Measurements from ENCODE around the gene NFKBIE. TPM values are rescaled to one million over a fixed set of nuclear protein-coding genes. Genes with fewer than 3 reads are reported as not detected.

Gene NFKBIE
- total RNA-seq, 1 donor from 2014 or later = 29.0 TPM

- DNase-seq (ENCODE audit: low spot score) = no peak
- Mint-ChIP-seq H3K27me3 (ENCODE audit: insufficient read depth) (peaks cover 27% of the 10 kb centered on the region), H3K4me3 (no peak overlapping the region), H3K9me3 (no peaks in the 10 kb centered on the region), H3K36me3 (ENCODE audit: low read depth) (peaks cover 8% of the 10 kb centered on the region), H3K4me1 (ENCODE audit: low read depth) (peaks cover 51% of the 10 kb centered on the region), H3K27ac (no peak overlapping the region)
- intact Hi-C loops (cut with micrococcal nuclease) = no loop called here
Observed at GRCh38 chr6:44267252-44267651, 1.9 kb upstream of the NFKBIE start.

GRCh38 chr6:44266347-44266746, 996 bp upstream of the NFKBIE start:
- H3K4me1 Mint-ChIP-seq (ENCODE audit: low read depth) = peaks cover 60% of the 10 kb centered on the region
- peaks cover 8% of the 10 kb centered on the region for H3K36me3 Mint-ChIP-seq (ENCODE audit: low read depth)
- H3K9me3 Mint-ChIP-seq = no peaks in the 10 kb centered on the region
- H3K4me3 Mint-ChIP-seq = peak overlapping the region; percentile 63
- H3K27me3 Mint-ChIP-seq (ENCODE audit: insufficient read depth) = peaks cover 19% of the 10 kb centered on the region
- H3K27ac Mint-ChIP-seq = peak overlapping the region; percentile 76
- DNase-seq (ENCODE audit: low spot score) = no peak
- intact Hi-C loops (cut with micrococcal nuclease) = no loop called here

DNA sequence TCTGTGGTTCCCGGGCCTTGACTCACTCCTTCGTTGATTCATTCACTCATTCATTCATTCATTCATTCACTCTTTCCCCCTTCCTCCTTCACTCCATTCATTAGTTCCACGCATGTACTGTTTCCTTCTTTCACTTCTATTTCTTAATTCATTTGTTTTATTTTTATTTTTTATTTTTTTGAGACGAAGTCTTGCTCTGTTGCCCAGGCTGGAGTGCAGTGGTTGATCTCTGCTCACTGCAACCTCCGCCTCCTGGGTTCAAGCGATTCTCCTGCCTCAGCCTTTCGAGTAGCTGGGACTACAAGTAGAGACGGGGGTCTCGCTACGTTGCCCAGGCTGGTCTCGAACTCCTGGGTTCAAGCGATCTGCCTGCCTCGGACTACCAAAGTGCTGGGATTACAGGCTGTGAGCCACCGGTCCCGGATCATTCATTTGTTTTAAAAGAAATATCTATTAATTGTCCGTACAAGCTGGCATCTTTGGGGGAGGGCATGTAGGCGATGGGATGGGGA, 427 bp upstream of the NFKBIE start:
- H3K27me3 Mint-ChIP-seq (ENCODE audit: insufficient read depth) = peaks cover 15% of the 10 kb centered on the region
- no peak for DNase-seq (ENCODE audit: low spot score)
- H3K9me3 Mint-ChIP-seq = no peaks in the 10 kb centered on the region
- peaks cover 66% of the 10 kb centered on the region for H3K4me1 Mint-ChIP-seq (ENCODE audit: low read depth)
- H3K27ac Mint-ChIP-seq = peak overlapping the region; percentile 89
- intact Hi-C loops (cut with micrococcal nuclease) = loop anchor here (1.0 to 2.0 kb wide), 5 partner anchors 8 to 139 kb away; partner anchors contain the start of genes CDC5L, HSP90AB1, MRPL14 and SLC35B2
- H3K36me3 Mint-ChIP-seq (ENCODE audit: low read depth) = peaks cover 13% of the 10 kb centered on the region
- H3K4me3 Mint-ChIP-seq = peak overlapping the region; percentile 98

DNA sequence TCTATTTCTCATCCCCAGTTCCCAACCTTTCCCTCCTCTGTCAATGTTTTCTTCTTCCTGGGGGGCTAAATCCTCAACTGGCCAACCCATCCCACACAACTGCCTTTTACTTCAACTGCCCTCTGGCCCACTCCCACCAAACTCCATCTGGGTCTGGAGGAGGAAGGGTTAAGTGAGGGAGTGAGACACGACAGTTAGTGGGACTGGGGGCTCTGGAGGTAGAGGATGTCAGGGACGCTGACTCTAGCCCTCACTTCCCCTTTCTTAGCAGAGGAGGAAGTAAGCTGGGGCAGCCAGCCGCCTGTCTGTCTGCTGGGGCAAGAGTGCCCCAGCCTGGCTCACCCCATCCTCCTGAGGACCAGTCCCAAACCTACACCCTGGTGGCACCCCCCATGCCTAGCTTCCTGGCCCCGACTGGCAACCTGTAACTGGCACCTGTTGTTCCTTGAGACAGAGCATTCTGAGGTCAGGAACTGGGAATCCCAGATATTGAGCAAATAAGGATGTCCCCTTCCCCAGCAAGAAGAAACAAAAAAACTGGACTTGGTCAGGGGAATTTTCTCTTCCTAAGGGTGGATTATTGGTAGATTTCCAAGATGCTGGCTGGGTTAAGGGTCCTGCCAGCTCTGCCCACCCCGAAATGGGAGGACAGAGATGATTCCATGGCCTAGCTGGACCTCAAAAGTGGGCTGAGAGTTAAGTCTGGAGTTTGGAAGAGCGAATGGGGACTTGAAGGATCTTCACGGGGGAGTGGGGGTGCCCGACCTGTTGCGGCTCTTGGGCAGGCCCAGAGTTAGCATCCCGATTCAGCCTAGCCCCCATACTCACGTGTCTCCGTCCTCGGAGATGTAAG, 971 bp downstream of the NFKBIE start:
- H3K9me3 Mint-ChIP-seq = no peaks in the 10 kb centered on the region
- H3K27me3 Mint-ChIP-seq (ENCODE audit: insufficient read depth) = peaks cover 8% of the 10 kb centered on the region
- no peak for DNase-seq (ENCODE audit: low spot score)

DNA sequence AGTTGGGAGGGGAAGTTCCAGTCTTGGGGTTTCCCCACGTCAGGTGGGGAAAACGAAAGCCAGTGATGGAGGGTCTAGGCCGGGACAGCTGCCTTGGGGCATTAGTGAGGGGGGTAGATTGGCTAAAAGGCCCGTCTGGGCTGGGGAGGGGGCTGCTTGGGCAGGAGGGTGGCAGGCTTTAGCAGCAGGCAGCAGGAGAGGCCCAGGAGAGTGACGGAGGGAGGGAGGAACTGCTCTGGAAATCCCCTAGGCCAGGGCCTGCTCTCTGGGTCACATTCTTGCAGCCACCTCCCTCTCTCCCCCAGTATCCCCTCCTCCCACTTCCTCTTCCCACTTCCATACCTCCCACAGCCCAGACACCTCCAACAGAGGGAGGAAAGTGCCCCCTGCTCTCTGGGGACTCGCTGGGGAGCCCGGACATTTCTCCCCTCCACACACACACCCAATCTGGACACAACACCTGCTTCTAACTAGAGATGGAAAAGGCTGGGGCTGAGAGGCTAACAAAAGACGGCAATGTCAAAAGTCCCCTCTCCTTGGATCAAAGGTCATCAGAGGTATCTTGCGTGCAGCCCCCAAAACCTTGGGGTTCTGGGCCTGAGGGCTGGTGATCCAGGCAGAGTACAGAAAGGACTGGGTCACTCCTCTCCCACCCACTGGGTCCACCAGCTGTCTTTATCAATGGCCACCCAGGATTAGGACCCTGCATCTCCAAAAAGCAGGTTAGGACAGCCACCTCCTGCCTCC, 1.8 kb downstream of the NFKBIE start:
- Mint-ChIP-seq H3K9me3 (no peaks in the 10 kb centered on the region), H3K4me3 (peak overlapping the region; percentile 98), H3K27ac (peak overlapping the region; percentile 95), H3K36me3 (ENCODE audit: low read depth) (peaks cover 22% of the 10 kb centered on the region), H3K27me3 (ENCODE audit: insufficient read depth) (no peaks in the 10 kb centered on the region), H3K4me1 (ENCODE audit: low read depth) (peaks cover 63% of the 10 kb centered on the region)
- intact Hi-C loops (cut with micrococcal nuclease) = loop anchor here (1.0 to 2.0 kb wide), 3 partner anchors 25 to 137 kb away; partner anchors contain the start of genes MRPL14, SLC29A1 and TMEM63B
- no peak for DNase-seq (ENCODE audit: low spot score)

More for the DNA sequence above, 971 bp downstream of the NFKBIE start:
- Mint-ChIP-seq H3K4me3 (peak overlapping the region; percentile 98), H3K4me1 (ENCODE audit: low read depth) (peaks cover 59% of the 10 kb centered on the region), H3K27ac (peak overlapping the region; percentile 95), H3K36me3 (ENCODE audit: low read depth) (peaks cover 15% of the 10 kb centered on the region)
- intact Hi-C loops (cut with micrococcal nuclease) = loop anchor here (1.0 to 2.0 kb wide), 6 partner anchors 7 to 138 kb away; partner anchors contain the start of genes CDC5L, HSP90AB1, MRPL14 and SLC29A1

- DNase-seq (ENCODE audit: low spot score) = no peak
- intact Hi-C loops (cut with micrococcal nuclease) = no loop called here
- Mint-ChIP-seq H3K9me3 (no peaks in the 10 kb centered on the region), H3K27me3 (ENCODE audit: insufficient read depth) (no peaks in the 10 kb centered on the region), H3K36me3 (ENCODE audit: low read depth) (peaks cover 30% of the 10 kb centered on the region), H3K27ac (peak overlapping the region; percentile 95), H3K4me3 (peak overlapping the region; percentile 98), H3K4me1 (ENCODE audit: low read depth) (peaks cover 68% of the 10 kb centered on the region)
Observed at GRCh38 chr6:44262467-44263353, 2.6 kb downstream of the NFKBIE start.

- H3K27me3 Mint-ChIP-seq (ENCODE audit: insufficient read depth) = no peaks in the 10 kb centered on the region
- H3K4me1 Mint-ChIP-seq (ENCODE audit: low read depth) = peaks cover 65% of the 10 kb centered on the region
- no peak overlapping the region for H3K4me3 Mint-ChIP-seq
- no peak overlapping the region for H3K27ac Mint-ChIP-seq
- no peaks in the 10 kb centered on the region for H3K9me3 Mint-ChIP-seq
- intact Hi-C loops (cut with micrococcal nuclease) = no loop called here
- DNase-seq (ENCODE audit: low spot score) = no peak
- peaks cover 32% of the 10 kb centered on the region for H3K36me3 Mint-ChIP-seq (ENCODE audit: low read depth)
Observed at GRCh38 chr6:44261581-44261980, 3.8 kb downstream of the NFKBIE start.

- no peak for DNase-seq (ENCODE audit: low spot score)
- H3K27ac Mint-ChIP-seq = peak overlapping the region; percentile 38
- H3K9me3 Mint-ChIP-seq = no peaks in the 10 kb centered on the region
- intact Hi-C loops (cut with micrococcal nuclease) = no loop called here
- H3K36me3 Mint-ChIP-seq (ENCODE audit: low read depth) = peaks cover 37% of the 10 kb centered on the region
- no peaks in the 10 kb centered on the region for H3K27me3 Mint-ChIP-seq (ENCODE audit: insufficient read depth)
- H3K4me3 Mint-ChIP-seq = peak overlapping the region; percentile 10
- H3K4me1 Mint-ChIP-seq (ENCODE audit: low read depth) = peaks cover 65% of the 10 kb centered on the region
Observed at GRCh38 chr6:44260451-44261297, 4.7 kb downstream of the NFKBIE start.

DNA sequence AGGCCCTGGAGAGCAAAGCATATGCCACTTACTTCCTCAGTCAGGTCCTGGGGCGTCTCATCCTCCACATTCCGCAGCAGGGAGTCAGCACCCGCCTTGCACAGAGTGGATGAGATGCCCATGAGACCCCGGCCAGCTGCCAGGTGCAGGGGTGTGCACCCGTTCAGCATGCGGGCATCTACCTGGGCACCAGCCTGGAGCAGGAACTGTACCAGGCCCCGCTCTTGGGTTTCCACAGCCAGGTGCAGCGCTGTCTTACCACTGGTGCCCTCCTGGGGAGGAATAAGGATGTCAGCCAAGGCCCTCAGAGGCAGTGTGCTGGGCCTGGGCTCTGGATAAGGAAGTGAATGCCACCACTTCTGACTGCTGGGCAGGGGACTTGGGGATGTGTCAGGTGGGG, 5.3 kb downstream of the NFKBIE start:
- H3K9me3 Mint-ChIP-seq = no peaks in the 10 kb centered on the region
- H3K27ac Mint-ChIP-seq = no peak overlapping the region
- no peaks in the 10 kb centered on the region for H3K27me3 Mint-ChIP-seq (ENCODE audit: insufficient read depth)
- DNase-seq (ENCODE audit: low spot score) = no peak
- H3K4me1 Mint-ChIP-seq (ENCODE audit: low read depth) = peaks cover 70% of the 10 kb centered on the region
- H3K36me3 Mint-ChIP-seq (ENCODE audit: low read depth) = peaks cover 44% of the 10 kb centered on the region
- intact Hi-C loops (cut with micrococcal nuclease) = no loop called here
- H3K4me3 Mint-ChIP-seq = no peak overlapping the region

DNA sequence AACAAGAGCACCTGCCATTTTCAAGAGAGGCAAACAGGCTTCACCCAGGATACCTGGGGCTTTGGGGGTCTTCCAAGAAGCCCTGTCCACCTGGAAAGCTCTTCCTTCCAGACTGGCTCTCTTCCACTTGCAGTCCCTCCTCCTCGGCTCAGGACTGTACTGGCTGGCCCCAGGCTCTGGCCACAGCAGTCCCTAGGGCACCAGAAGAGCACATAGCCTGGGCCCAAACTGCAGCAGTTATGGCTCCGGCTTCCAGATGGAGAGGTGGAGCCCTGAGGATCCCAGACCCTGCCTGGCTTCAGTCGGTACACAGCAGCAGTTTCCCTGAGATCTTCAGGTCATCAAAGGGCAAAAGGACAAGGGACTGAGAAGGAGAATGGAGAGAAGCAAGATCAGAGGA, 6.4 kb downstream of the NFKBIE start:
- intact Hi-C loops (cut with micrococcal nuclease) = no loop called here

DNA sequence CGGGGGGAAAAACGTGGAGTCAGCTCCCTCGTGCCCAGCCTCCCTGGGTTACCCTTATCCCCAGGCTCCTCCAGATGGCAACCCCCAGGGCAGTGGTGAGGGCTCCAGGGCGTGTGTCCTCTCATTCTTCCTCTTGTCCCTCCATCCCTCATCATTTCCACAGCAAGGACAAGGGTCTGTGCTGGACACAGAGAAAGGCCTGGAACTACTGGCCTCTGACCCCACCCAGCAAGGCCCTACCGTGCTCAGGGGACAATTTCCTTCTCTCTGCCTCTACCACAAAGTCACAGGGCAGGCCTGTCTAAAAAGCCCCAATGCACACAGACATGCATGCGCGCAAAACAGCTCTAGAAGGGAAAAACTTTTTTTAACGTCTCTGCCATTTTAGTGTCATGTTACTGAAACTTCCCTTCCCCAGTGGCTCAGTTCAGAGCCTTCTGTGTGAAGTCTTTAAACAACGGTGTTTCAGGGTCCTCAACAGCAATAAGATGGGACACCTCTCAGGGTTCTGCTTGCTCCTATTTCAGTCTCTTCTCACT, 7.0 kb downstream of the NFKBIE start:
- intact Hi-C loops (cut with micrococcal nuclease) = no loop called here

More for the DNA sequence above, 6.4 kb downstream of the NFKBIE start:
- peaks cover 47% of the 10 kb centered on the region for H3K36me3 Mint-ChIP-seq (ENCODE audit: low read depth)
- no peaks in the 10 kb centered on the region for H3K9me3 Mint-ChIP-seq
- no peaks in the 10 kb centered on the region for H3K27me3 Mint-ChIP-seq (ENCODE audit: insufficient read depth)
- no peak for DNase-seq (ENCODE audit: low spot score)
- peak overlapping the region; percentile 81 for H3K27ac Mint-ChIP-seq
- peaks cover 76% of the 10 kb centered on the region for H3K4me1 Mint-ChIP-seq (ENCODE audit: low read depth)
- peak overlapping the region; percentile 84 for H3K4me3 Mint-ChIP-seq

More for the DNA sequence above, 7.0 kb downstream of the NFKBIE start:
- peak overlapping the region; percentile 81 for H3K27ac Mint-ChIP-seq
- no peak for DNase-seq (ENCODE audit: low spot score)
- no peaks in the 10 kb centered on the region for H3K9me3 Mint-ChIP-seq
- no peaks in the 10 kb centered on the region for H3K27me3 Mint-ChIP-seq (ENCODE audit: insufficient read depth)
- H3K4me1 Mint-ChIP-seq (ENCODE audit: low read depth) = peaks cover 76% of the 10 kb centered on the region
- H3K4me3 Mint-ChIP-seq = peak overlapping the region; percentile 84
- peaks cover 49% of the 10 kb centered on the region for H3K36me3 Mint-ChIP-seq (ENCODE audit: low read depth)
